OCI-LY3 (cell line): Measurements from ENCODE around the gene CEP131.
A peak's percentile ranks its signal among the peaks of the same experiment; 100 is the strongest.

ENCODE experiments used
- H2AFZ ChIP-seq: fragments of 200-600, 300-600 bp; shearing (Covaris generic); 2 replicates; pipeline ENCODE4 v1.6.0; 2014; ENCODE audit warnings: antibody characterized with exemption, low read depth, low read length
- H3K27ac ChIP-seq: fragments of 200-600, 300-600 bp; sonication (generic); 2 replicates; pipeline ENCODE4 v1.5.1; 2014; ENCODE audit warnings: mild to moderate bottlenecking, low read length, moderate library complexity, mixed read lengths
- H3K27me3 ChIP-seq: fragments of 200-600, 300-600 bp; sonication (generic); 2 replicates; pipeline ENCODE4 v1.6.1; 2014; ENCODE audit warnings: low read depth, low read length, mixed read lengths
- H3K36me3 ChIP-seq: fragments of 200-600, 300-600 bp; sonication (generic); replicated peaks from 2 replicates; pipeline ENCODE3; 2014; ENCODE audit warnings: low read depth, low read length, mixed read lengths
- H3K4me1 ChIP-seq: fragments of 300-600, 200-600 bp; sonication (generic); 2 replicates; pipeline ENCODE4 v1.6.1; 2014; ENCODE audit warnings: low read length, mixed read lengths
- H3K4me2 ChIP-seq: fragments of 200-600, 300-600 bp; sonication (generic); 2 replicates; pipeline ENCODE4 v1.6.1; 2014; ENCODE audit warnings: low read length, mixed read lengths
- H3K4me3 ChIP-seq: fragments of 300-600, 200-600 bp; sonication (generic); 2 replicates; pipeline ENCODE4 v1.5.1; 2014; ENCODE audit warnings: antibody characterized with exemption, mild to moderate bottlenecking, low read length, moderate library complexity
- H3K79me2 ChIP-seq: fragments of 300-600, 200-600 bp; shearing (Covaris generic); 2 replicates; pipeline ENCODE4 v1.6.1; 2014; ENCODE audit warnings: mild to moderate bottlenecking, low read length, mixed read lengths
- H3K9ac ChIP-seq: fragments of 300-600, 200-600 bp; shearing (Covaris generic); 2 replicates; pipeline ENCODE4 v1.6.0; 2014; ENCODE audit warnings: mild to moderate bottlenecking, low read length, moderate library complexity
- H3K9me3 ChIP-seq: fragments of 200-600, 300-600 bp; shearing (Covaris generic); 2 replicates; pipeline ENCODE4 v1.6.1; 2014; ENCODE audit warnings: low read length, mixed read lengths; ENCODE audit not compliant: insufficient read depth
- H4K20me1 ChIP-seq: fragments of 200-600, 300-600 bp; sonication (generic); 2 replicates; pipeline ENCODE4 v1.6.1; 2016; ENCODE audit warnings: low read length, mixed read lengths; ENCODE audit not compliant: insufficient read depth
- CTCF ChIP-seq: fragments of 200-600, 300-600 bp; sonication (generic); IDR thresholded peaks from 2 replicates; pipeline ENCODE4 v1.5.1; 2014; ENCODE audit warnings: antibody characterized with exemption, low read length, low read depth
- EZH2phosphoT487 ChIP-seq: fragments of 200-600 bp; shearing (Covaris generic); IDR thresholded peaks from 2 replicates; pipeline ENCODE4 v1.6.1; 2018; ENCODE audit warnings: antibody characterized with exemption, mixed run types, low read depth

Gene CEP131

GRCh38 chr17:81143717-81144422 is 78.9 kb downstream of the CEP131 start:
- Histone ChIP-seq H3K27ac (no peak overlapping the region), H4K20me1 (no peaks in the 10 kb centered on the region), H3K9ac (no peak overlapping the region), H3K36me3 (no peaks in the 10 kb centered on the region), H3K4me3 (no peak overlapping the region), H3K9me3 (no peaks in the 10 kb centered on the region), H3K79me2 (no peaks in the 10 kb centered on the region), H3K4me2 (no peak overlapping the region), H2AFZ (no peak overlapping the region), H3K27me3 (peaks cover 4% of the 10 kb centered on the region; the same call in 1 of the 2 replicates), H3K4me1 (no peaks in the 10 kb centered on the region)
- TF ChIP-seq CTCF = no peak
- TF ChIP-seq EZH2phosphoT487 = no peak

GRCh38 chr17:81143200-81143527 is 79.6 kb downstream of the CEP131 start:
- no peaks in the 10 kb centered on the region for H3K79me2 ChIP-seq
- H3K4me1 ChIP-seq = no peaks in the 10 kb centered on the region
- H3K36me3 ChIP-seq = no peaks in the 10 kb centered on the region
- H4K20me1 ChIP-seq = no peaks in the 10 kb centered on the region
- no peak overlapping the region for H3K4me2 ChIP-seq
- no peak overlapping the region for H3K9ac ChIP-seq
- H2AFZ ChIP-seq = no peak overlapping the region; the same call in 1 of the 2 replicates
- no peak for TF ChIP-seq CTCF
- TF ChIP-seq EZH2phosphoT487 = no peak
- H3K9me3 ChIP-seq = no peaks in the 10 kb centered on the region
- no peak overlapping the region for H3K27ac ChIP-seq
- no peak overlapping the region for H3K4me3 ChIP-seq
- peaks cover 4% of the 10 kb centered on the region; the same call in 1 of the 2 replicates for H3K27me3 ChIP-seq

- Histone ChIP-seq H3K27ac (no peak overlapping the region), H3K27me3 (peaks cover 4% of the 10 kb centered on the region; the same call in 1 of the 2 replicates), H3K9ac (no peak overlapping the region), H4K20me1 (no peaks in the 10 kb centered on the region), H2AFZ (peak overlapping the region; percentile 18; the same call in 1 of the 2 replicates), H3K79me2 (no peaks in the 10 kb centered on the region), H3K4me2 (peak overlapping the region; percentile 13), H3K4me3 (no peak overlapping the region), H3K4me1 (no peaks in the 10 kb centered on the region), H3K9me3 (no peaks in the 10 kb centered on the region), H3K36me3 (no peaks in the 10 kb centered on the region)
- TF ChIP-seq CTCF (peak; percentile 71), EZH2phosphoT487 (no peak)
Observed at GRCh38 chr17:81142301-81143199, 80.2 kb downstream of the CEP131 start.

- Histone ChIP-seq H3K4me3 (no peak overlapping the region), H3K4me1 (no peaks in the 10 kb centered on the region), H3K9ac (no peak overlapping the region), H3K36me3 (no peaks in the 10 kb centered on the region), H3K4me2 (no peak overlapping the region), H3K27me3 (peaks cover 4% of the 10 kb centered on the region; the same call in 1 of the 2 replicates), H3K27ac (no peak overlapping the region), H3K79me2 (no peaks in the 10 kb centered on the region), H3K9me3 (no peaks in the 10 kb centered on the region), H4K20me1 (no peaks in the 10 kb centered on the region), H2AFZ (no peak overlapping the region)
- no peak for TF ChIP-seq EZH2phosphoT487
- no peak for TF ChIP-seq CTCF
Observed at GRCh38 chr17:81140695-81141094, 82.1 kb downstream of the CEP131 start.
